Embryonic facial prominence (tissue), 1 donor: ENCODE measurements around the gene MYO16.

ENCODE experiments used
- DNase-seq: peaks from one replicate; pipeline ENCODE4 v3.0.0-alpha.2; 2016; ENCODE audit errors: extremely low spot score

MYO16 gene

DNA sequence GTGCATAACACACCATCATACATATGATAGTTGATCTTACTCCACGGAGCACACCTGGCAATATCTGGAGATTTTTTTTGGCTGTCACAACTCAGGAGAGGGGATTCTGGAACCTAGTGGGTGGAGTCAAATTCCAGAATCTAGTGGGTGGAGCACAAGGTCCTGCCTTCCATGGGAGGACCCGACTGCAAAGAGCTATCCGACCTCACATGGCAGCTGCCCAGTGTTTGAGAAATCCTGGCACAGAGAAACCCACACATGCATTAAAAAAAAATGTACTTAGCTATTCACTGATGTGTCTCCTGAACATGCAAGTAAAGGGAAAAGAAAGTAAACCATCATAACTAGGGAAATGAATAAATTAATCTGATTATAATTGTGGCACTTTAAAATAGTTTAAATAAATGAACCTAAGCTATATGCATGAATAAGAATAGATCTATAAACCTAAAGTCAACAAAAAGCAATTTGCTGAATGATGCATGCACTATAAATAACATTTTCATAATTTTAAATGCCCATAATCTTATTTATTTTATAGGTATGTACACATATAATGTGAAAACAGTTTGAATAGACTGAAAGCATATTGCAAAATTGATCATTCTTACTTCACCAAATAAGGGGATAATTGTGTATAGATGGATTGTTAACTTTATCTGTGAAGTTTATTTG, 300.3 kb downstream of the MYO16 start:
- no peak for DNase-seq

DNA sequence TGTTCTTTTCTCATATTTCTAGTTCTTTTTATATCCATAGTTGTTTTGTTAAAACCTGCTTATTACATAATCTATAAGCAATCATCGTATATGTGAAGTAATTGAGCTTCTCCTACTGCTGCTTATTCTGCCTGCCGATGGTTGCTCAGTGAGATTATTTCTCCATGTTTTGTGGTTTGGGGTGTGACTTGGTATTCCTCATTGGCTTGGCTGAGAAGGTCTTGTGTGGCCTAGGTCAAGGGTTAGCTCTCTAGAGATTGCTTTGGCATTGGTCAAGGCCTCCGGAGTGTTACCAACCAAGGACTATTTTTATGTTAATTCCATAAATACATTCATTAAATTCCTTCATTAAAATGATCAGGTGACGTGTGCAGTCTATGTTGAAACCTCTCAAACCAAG, 302.8 kb downstream of the MYO16 start:
- no peak for DNase-seq

DNA sequence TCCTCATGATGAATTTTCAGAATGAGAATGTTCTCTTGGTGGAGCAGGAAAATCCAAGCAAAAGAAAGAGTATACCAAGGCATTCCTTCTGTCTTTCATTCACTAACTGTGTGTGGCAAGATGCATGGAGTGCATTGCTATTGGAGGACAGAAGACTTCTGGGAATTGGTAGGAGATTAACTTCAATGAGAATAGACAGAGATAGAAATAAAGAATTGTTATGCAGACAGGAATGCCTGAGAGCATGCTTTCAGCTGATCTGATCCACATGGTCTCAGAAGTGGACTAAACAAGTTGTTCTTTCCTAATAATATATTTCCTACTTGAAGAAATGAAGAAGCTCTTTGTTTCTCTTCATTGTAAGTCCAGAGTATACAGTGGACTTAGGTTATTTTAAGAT, 303.6 kb downstream of the MYO16 start:
- no peak for DNase-seq

DNA sequence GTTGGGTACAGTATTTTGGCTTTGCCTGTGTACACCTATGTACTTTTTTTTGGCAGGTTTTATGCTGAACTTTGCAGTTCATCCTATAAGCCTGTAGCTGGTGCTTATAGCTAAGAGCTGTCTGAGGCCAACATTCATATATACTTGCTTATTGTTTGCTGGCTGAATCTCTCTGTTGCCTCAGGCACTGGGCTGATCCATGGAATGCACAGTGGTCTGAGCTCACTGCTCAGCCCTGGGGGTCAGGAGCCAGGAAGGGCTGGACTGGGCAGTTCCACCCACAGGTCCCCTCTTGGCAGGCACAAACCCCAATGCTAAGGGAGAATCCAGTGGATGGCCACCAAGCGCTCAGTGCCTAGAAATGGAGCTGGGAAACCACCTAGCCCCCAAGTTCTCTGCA, 308.7 kb downstream of the MYO16 start:
- no peak for DNase-seq

DNA sequence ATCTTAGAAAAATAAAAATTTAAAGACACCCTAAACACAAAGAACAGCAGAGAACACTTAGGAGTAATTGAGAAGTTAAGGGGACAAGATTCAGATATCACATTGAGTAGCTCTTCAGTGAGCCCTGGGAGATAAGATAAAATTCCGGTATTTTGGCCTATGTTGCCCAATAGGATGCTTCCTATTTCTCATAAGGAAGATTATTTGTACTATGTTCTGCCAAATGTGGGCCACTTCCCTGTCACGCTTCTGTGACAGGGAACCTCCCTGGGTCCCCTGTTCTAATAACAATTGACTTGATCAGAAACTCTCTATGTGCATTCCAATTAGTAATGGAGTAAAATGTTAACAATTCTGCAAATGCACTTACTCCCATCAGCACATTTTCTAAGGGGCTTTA, 310.7 kb downstream of the MYO16 start:
- no peak for DNase-seq

DNA sequence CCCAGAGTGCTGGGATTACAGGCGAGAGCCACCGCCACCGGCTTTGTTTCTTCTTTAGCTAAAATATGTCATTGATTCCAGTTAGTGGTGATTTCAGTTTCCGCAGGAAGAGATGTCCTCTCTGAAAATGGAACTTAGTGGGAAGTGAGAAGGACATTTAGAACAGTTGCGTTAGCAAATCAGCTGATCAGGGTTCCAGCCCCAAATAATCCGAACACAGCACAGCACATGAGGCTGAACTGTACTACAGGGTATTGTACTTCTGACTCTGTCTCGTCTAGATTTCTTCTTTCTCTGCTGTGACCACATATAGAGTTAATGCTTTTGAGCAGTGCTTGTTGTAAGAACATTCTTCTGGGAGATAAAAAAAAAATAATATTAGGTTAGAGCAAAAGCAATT, 314.4 kb downstream of the MYO16 start:
- no peak for DNase-seq

DNA sequence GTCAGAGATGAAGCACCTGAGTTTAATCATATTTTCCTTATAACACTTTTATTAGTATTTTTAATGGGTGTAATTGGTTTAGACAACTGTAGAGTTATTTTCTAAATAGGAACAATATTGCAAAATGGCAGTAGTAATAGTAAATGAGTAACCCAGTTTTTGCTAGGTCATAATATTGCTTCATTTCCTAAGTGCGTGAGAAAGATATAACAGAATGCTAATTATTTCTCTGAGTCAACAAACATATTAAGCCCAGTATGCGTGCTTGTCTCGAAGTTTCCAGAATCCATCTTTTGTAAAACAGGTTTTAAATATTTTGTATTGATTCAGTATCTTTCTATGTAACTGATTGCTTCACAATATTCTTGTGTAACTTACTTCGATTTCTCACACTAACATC, 315.3 kb downstream of the MYO16 start:
- no peak for DNase-seq

DNA sequence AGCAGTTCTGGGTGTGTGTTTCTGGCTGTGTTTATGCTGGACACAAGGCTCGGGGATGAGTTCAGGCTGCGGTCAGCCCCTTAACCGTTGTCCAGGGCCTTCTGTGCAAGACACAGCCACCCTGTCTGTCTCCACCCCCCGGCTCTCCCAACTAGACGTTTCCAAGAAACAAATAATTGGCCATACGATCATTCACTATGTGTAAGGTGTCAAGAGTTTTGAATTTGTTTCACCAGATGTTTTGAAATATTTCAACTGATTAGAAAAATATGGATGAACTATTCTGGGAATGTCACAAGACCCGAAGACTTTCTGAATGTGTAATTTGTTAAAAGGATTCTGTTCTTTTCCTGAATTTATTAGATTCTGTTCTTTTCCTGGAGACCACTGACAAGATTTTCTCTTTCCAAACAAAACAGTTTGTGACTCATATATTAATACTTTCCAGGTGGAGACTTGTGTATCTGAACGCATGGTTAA, 318.2 kb downstream of the MYO16 start:
- peak; percentile 50 for DNase-seq

DNA sequence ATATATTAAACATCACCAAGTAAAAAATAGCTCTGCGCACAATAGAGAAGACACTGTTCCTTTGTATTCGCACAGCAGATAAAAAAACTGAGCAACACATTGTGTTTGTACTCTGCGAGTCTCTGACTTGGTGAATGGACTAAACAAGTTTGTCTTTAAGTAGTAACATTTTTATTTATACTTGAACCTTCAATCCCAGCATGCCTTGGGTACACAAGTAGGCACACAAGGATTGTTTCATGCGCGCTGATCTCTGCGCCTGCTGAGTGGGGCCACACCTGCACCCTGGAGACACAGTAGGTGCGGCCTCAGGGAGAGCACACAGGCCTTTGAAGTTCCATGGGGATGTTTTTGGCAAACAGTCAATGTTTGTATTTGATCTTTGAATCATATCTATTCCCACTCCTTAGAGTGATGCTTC, 318.9 kb downstream of the MYO16 start:
- DNase-seq, result no peak

DNA sequence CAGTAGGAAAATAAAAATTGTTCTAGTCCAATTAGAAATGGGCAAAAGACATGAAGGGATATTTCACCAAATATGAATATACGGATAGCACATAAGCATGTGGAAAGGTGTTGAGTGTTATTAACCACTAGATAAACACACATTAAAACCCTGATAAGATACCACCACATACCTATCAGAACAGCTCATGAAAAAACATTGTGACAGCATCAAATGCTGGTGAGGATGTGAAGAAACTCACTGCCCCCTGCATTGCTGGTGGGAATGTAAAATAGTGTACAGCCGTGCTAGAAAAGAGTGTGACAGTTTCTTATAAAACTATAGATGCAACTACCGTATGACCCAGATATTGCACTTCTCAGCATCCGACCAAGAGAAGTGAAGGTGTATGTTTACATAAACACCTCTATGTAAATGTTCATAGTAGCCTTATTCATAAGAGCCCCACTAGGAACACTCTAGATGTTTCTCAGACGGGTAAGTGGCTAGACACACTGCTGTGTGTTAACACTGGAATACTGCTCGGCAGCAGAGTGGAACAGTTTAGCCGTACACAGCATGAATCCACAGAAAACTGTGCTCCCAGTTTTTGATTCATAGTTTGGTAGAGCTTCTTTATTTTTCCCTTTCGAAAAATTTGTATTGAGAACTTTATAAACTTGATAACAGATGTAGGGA, 321.1 kb downstream of the MYO16 start:
- no peak for DNase-seq

DNA sequence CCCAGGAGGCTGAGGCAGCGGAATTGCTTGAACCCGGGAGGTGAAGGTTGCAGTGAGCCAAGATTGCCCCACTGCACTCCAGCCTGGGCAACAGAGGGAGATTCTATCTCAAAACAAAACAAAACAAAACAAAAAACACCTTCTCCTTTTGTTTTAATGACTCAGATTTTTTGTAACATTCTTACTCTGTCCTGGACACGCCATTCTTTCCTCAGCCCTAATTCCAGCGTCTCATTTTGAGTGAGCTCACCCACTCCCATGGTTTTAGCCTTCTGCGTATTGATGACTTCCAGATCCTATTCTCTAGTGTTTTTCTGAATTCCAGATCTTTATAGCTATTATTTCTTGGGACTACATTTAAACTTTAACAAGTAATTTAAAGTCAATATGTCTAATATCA, 326.3 kb downstream of the MYO16 start:
- no peak for DNase-seq

DNA sequence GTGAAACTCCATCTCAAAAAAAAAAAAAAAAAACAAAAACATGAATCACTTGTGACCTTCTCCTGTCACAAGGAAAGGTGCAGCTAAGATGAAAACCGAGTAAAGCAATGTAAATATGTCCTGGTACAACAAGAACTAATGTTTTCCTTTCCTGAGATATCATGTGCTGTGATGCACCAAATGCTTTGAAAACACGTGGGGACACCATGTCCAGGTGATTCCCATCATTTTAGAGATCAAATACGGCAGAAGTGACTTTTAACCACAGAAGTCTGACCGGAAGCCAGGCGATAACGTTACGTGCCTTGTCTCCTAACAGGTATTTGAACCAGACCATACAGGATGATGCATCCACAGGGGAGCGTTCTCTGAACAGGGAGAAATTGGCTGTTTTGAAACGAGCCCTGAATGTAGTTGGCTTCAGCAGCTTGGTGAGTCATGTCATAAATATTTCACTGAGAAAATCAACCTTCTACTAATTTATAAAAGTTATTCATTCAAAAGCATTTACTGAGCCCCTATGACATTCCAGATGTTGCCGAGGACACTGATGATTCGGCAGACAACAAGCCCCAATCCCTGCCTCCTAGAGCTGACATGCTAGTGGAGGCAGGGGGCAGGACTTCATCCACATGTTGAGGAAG, 328.1 kb downstream of the MYO16 start:
- DNase-seq, result no peak

DNA sequence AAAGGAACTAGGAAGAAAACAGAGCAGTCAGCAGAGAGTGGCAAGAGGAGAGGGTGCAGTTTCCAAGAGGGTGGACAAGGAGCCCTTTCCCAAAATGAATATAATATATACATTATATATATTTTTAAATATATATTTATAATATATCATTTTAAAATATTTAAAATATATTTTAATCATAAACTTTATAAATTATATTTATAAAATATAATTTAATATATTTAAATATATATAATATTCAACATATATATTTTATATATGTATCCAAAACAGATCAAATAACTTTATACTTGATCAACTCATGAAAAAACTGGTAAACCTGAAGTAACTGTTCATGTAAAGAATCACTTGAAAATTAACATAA, 328.6 kb downstream of the MYO16 start:
- DNase-seq, result no peak

DNA sequence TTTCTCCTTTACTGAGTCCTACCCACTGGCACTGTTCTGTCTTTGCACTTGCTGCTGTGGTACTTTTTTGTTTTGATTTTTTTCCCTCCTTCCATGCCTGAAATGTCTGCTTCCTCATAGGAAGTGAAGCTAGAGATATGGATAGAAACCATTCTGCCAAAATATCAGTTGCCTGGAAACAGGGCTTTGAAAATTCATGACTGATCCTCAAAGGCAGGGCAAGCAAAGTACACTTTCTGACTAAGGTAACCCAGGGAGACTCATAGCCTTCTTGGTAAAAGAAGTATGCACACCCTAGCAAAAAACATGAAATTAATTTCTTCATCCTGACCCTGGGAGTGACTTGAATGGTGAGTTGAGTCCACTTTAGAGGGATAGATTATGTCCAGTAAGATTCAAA, 329.8 kb downstream of the MYO16 start:
- DNase-seq, result no peak

DNA sequence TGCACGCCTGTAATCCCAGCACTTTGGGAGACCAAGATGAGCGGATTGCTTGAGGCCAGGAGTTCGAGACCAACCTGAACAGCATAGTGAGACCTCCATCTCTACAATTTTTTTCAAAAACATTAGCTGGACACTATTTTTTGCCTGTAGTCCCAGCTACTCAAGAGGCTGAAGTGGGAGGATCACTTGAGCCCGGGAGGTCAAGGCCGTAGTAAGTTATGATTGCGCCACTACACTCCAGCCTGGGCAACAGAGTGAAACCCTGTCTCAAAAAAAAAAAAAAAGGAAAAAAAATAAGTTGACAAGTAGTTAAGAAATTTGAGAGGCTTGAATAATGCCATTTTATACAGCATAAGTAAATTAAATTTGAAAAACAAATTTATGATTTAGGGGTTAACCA, 330.6 kb downstream of the MYO16 start:
- DNase-seq, result no peak

DNA sequence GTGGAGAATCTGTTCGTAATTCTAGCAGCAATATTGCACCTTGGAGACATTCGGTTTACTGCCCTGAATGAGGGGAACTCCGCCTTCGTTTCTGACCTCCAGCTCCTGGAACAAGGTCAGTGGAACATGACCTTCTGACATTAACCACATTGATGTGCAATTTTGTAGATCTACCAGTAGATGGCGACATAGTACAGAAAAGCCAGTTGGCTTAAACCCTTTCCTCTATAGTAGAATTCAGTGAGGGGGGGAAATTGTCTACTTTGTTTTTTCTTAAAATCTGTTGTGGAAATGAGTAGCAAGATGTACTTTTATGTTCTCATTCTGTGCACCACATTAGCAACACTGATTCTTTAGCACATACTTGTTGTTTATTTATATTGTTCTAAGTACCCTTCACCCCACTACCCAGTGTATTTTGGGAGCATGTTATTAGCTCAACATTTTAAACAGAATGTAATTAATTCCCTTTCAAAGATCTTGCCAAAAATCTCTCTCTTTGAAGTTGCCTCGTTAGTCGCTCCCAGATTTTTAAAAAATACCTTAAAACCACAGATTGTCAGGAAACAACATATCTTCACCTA, 332.2 kb downstream of the MYO16 start:
- peak; percentile 53 for DNase-seq

DNA sequence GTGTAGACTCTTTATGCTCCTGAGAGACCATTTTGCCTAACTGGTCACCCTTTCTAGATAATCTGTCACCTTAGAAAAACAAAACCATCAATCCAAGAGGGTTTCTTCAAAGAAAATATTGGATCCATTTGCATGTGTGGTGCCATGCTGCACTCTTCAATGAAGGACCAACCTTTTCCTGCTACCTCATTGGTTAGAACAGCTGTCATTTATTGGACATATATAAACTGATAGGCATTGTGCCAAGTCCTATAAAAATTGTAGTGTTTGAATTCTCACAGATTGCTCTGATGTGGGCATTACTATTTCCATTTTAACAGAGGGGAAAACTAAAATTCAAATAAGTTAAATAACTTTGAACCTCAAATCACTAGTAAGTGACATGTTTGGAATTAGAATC, 333.2 kb downstream of the MYO16 start:
- DNase-seq, result no peak

DNA sequence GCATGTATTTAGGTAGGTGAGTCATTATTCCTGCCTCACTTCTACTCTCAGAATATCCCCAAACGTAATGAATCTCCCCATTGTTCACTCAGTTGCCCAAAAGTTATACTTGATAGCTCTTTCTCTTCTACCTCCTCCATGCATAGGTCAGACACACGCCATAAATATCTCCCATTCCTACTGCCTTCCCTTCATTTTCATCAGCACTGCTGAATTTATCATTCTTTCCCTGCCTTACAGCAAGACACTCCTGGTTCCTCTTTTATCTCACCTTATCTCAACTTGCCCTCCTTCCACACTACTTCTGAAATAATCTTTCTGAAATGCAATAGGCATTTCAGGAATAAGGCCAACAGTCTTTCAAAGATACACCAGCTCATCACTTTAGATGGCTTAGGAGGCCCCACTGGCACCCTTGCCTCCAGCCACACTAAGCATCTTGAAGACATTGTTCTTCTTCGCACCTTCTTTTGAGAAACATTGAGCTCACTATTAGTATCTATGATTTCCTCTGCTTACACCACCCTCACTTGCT, 333.9 kb downstream of the MYO16 start:
- DNase-seq, result no peak

DNA sequence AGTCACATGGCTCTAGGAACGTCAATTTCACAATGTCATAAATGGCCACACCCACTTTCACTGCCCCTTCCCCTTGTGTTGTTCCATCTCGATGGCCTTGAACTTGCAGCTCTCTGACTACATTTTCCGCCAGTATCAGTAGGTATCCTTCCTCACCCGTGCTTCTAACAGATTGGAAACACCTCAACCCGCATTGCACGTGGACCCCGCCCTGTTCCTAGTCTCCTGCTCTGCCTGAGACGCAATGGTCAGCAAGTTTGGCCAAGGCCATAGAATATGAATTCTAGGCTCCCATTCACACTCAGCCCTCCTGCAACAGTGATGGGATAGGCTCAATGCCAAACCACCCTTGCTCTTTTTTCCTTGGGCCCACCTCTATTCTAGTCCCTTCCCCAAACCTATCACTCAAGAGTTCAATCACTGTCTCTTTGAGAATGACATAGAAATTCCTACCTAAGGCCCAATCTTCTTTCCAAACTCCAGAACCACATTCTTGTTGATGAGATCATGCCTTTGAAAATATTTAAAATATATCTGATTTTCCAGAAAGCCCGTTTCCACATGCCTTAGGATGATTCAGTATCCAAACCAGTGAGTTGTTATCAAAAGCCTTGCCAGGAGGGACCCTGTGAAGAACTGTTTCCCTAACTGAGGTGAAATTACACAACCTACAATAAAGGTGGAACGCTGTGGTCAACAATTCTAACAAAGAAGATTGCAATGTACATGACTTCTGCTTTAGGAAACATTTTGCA, 334.6 kb downstream of the MYO16 start:
- DNase-seq, result no peak

DNA sequence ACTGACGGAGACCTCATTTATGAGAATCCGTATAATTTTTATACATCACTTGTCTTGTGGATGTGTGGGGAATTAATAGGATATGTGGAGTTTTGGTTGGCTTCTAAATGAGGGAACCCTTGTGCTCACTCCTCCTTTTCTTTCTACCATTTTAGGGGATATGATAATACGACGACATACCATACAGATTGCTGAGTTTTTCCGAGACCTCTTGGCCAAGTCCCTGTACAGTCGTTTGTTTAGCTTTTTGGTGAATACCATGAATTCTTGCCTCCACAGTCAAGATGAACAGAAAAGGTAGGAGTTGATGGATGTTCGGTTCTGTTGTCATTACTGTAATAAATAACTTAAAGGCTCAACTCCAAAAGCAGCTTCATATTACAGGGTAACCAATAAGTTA, 335.2 kb downstream of the MYO16 start:
- no peak for DNase-seq

DNA sequence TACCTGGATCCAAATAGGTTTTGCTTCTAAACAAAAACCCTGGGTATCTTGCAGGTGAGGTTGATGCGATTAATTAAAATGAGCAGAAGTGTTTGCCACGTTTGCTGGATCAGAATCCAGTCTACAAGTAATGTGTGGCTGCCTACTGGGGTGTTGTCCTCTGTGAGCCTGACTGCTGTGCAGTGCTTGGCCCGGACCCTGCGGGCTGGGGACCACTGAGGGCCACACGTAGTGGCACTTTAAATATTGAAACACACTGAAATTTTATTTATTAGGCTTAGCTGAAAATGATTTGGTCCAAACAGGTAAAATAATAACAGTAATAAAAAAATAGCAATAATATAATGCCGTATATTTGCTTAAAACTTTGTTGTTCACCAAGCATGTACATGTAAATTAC, 338.0 kb downstream of the MYO16 start:
- DNase-seq, result no peak

DNA sequence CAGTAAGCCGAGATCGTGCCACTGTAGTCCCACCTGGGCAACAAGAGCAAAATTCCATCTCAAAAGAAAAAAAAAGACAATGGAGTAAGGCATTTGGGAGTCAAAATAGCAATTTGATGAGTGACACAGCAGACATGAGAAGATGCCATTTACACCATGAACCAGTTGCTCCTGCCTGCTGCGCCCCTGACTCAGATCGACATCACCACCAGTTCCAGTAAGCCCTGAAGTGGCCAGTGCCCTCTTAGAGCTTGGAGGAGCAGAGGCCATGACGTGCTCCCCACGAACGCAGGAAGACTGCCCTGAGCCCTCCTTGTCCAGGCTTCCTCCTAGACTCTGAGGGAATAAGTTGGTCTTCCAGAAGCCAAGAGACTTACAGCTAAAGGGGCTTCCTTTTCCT, 339.2 kb downstream of the MYO16 start:
- no peak for DNase-seq
